ENCODE data around the gene NOL4L. TPM values are rescaled to one million over a fixed set of nuclear protein-coding genes. Genes with fewer than 3 reads are reported as not detected.

NOL4L gene
- polyA plus RNA-seq, 1 experiment: 10.9 TPM

GRCh38 chr20:32555584-32555983, 29.5 kb downstream of the NOL4L start:
- no peak for TF ChIP-seq CTCF (IDR thresholded peaks at IDR 0.05; ENCODE audit: insufficient read depth, low read depth, low read length)
- no peaks in the 10 kb centered on the region for H3K36me3 ChIP-seq (ENCODE audit: control insufficient read depth, insufficient read depth, low read length)
- DNase-seq (ENCODE audit: low read depth): no peak
- H3K27me3 ChIP-seq (ENCODE audit: control insufficient read depth, insufficient read depth, low read length): no peaks in the 10 kb centered on the region
- no peak overlapping the region for H3K4me3 ChIP-seq (ENCODE audit: low read depth, low read length)
- CTCF ChIA-PET: interaction anchor here (1.5 to 1.8 kb wide), 2 partner anchors 33 to 97 kb away, joined by 4 read pairs; no protein-coding TSS in a partner anchor
- POLR2A ChIA-PET: no interaction called here

- no peak overlapping the region for H3K4me3 ChIP-seq (ENCODE audit: low read depth, low read length)
- no peaks in the 10 kb centered on the region for H3K36me3 ChIP-seq (ENCODE audit: control insufficient read depth, insufficient read depth, low read length)
- DNase-seq (ENCODE audit: low read depth): no peak
- ChIA-PET CTCF (interaction anchor here (1.0 to 1.5 kb wide), 2 partner anchors 32 to 98 kb away, joined by 3 to 4 read pairs; no protein-coding TSS in a partner anchor), POLR2A (no interaction called here)
- no peaks in the 10 kb centered on the region for H3K27me3 ChIP-seq (ENCODE audit: control insufficient read depth, insufficient read depth, low read length)
- no peak for TF ChIP-seq CTCF (IDR thresholded peaks at IDR 0.05; ENCODE audit: insufficient read depth, low read depth, low read length)
Measured at GRCh38 chr20:32554965-32555289, 30.2 kb downstream of the NOL4L start.

DNA sequence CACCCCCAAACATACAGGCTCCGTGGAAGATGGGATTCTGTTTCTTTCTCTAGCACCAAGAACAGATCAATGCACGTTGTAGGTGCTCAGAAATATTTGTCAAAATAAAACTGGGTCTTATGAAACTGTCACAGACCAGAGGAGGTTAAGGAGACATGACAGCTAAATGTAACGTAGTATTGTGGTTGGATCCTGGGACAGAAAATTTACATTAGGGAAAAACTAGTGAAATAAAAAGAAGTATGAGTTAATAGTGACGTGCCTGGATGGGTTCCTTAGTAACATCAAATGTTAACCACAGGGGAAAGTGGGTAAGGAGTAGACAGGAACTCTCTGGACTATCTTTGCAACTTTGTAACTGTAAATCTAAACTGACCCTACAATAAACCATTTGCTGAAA, 31.5 kb downstream of the NOL4L start:
- ChIA-PET CTCF (no interaction called here), POLR2A (no interaction called here)
- H3K4me3 ChIP-seq (ENCODE audit: low read depth, low read length): no peak overlapping the region
- no peaks in the 10 kb centered on the region for H3K36me3 ChIP-seq (ENCODE audit: control insufficient read depth, insufficient read depth, low read length)
- TF ChIP-seq CTCF (IDR thresholded peaks at IDR 0.05; ENCODE audit: insufficient read depth, low read depth, low read length): no peak
- no peaks in the 10 kb centered on the region for H3K27me3 ChIP-seq (ENCODE audit: control insufficient read depth, insufficient read depth, low read length)
- no peak for DNase-seq (ENCODE audit: low read depth)

GRCh38 chr20:32551693-32552092, 33.4 kb downstream of the NOL4L start:
- ChIA-PET POLR2A (no interaction called here), CTCF (no interaction called here)
- H3K36me3 ChIP-seq (ENCODE audit: control insufficient read depth, insufficient read depth, low read length): no peaks in the 10 kb centered on the region

GRCh38 chr20:32549842-32550241, 35.3 kb downstream of the NOL4L start:
- ChIA-PET CTCF (no interaction called here), POLR2A (no interaction called here)
- no peaks in the 10 kb centered on the region for H3K27me3 ChIP-seq (ENCODE audit: control insufficient read depth, insufficient read depth, low read length)
- DNase-seq (ENCODE audit: low read depth): no peak
- H3K36me3 ChIP-seq (ENCODE audit: control insufficient read depth, insufficient read depth, low read length): no peaks in the 10 kb centered on the region
- no peak overlapping the region for H3K4me3 ChIP-seq (ENCODE audit: low read depth, low read length)
- TF ChIP-seq CTCF (IDR thresholded peaks at IDR 0.05; ENCODE audit: insufficient read depth, low read depth, low read length): no peak

More at GRCh38 chr20:32551693-32552092, 33.4 kb downstream of the NOL4L start:
- Histone ChIP-seq H3K27me3 (ENCODE audit: control insufficient read depth, insufficient read depth, low read length) (no peaks in the 10 kb centered on the region), H3K4me3 (ENCODE audit: low read depth, low read length) (no peak overlapping the region)
- no peak for TF ChIP-seq CTCF (IDR thresholded peaks at IDR 0.05; ENCODE audit: insufficient read depth, low read depth, low read length)
- no peak for DNase-seq (ENCODE audit: low read depth)

All from BJ (cell line).